ENCODE data around the gene CCL27.

DNA sequence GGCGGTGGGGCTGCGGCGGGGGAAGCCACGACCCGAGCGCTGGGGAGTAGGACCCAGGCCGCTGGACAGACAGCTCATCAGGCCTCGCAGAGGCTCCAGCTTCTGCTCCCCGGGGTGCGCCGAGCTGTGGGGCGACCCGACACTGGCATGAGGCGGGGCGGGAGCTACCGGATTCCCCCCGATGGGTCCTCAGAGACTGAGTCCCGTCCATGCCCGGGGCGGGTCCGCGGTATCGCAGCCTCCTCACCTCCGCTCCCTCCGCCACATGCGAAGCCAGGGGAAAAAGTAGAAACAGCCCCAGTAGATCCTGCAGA lies 2.6 kb upstream of the CCL27 start:
- no peak for TF ChIP-seq POLR2AphosphoS5 (IDR thresholded peaks at IDR 0.05)
- TF ChIP-seq, protein P1, sequence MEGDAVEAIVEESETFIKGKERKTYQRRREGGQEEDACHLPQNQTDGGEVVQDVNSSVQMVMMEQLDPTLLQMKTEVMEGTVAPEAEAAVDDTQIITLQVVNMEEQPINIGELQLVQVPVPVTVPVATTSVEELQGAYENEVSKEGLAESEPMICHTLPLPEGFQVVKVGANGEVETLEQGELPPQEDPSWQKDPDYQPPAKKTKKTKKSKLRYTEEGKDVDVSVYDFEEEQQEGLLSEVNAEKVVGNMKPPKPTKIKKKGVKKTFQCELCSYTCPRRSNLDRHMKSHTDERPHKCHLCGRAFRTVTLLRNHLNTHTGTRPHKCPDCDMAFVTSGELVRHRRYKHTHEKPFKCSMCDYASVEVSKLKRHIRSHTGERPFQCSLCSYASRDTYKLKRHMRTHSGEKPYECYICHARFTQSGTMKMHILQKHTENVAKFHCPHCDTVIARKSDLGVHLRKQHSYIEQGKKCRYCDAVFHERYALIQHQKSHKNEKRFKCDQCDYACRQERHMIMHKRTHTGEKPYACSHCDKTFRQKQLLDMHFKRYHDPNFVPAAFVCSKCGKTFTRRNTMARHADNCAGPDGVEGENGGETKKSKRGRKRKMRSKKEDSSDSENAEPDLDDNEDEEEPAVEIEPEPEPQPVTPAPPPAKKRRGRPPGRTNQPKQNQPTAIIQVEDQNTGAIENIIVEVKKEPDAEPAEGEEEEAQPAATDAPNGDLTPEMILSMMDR (IDR thresholded peaks at IDR 0.05): no peak
